K562 (cell line): ENCODE measurements around the gene PPIL6. TPM values are rescaled to one million over a fixed set of nuclear protein-coding genes. Genes with fewer than 3 reads are reported as not detected.

Experiments used
- ATAC-seq: fragments of 200-7000 bp; cut with Tn5 transposase; 3 replicates; pipeline ENCODE4 v1.9.1; 2020; ENCODE audit warnings: moderate library complexity
- BruUV-seq: library from RNA; stranded (reverse); fragments of 400-500 nt; replicated peaks from 2 replicates; lab custom pipeline; 2021; lab: Mats Ljungman, UMichigan
- CTCF ChIA-PET: fragments of 300-600 bp; formaldehyde crosslinking; extraction: SDS; loops from one replicate; lab custom pipeline; 2021; ENCODE audit warnings: low intra/inter-chr PET ratio; lab: Yijun Ruan, JAX
- POLR2A ChIA-PET: fragments of 300-600, 350-650 bp; sonication (Branson Sonifier 250); formaldehyde crosslinking; extraction: SDS; loops from one replicate; lab custom pipeline; 2021; ENCODE audit warnings: antibody characterized with exemption, inconsistent platforms; lab: Yijun Ruan, JAX
- DNase-seq, 4 experiments: peaks; one replicate each; pipeline versions ENCODE4 v3.0.0 to v3.0.0-alpha.2; 2011 to 2018; ENCODE audit warnings: low spot score in 3 of 4, mixed read lengths in 3 of 4; ENCODE audit errors: extremely low read depth in 1 of 4
- FAIRE-seq: peaks from 2 replicates; lab custom pipeline; 2011; peaks lifted over from hg19 to GRCh38; lab: Jason Lieb, UNC
- H2AFZ ChIP-seq: 2 replicates; pipeline ENCODE4 v1.6.0; 2011; ENCODE audit warnings: low read depth, low read length, control low read depth, inconsistent platforms
- H3K27ac ChIP-seq: fragments of 200-600 bp; 3 replicates; pipeline ENCODE4 v1.8.0; 2011; ENCODE audit warnings: low read depth, mild to moderate bottlenecking, control low read depth, inconsistent platforms, low read length, moderate library complexity, mixed read lengths; ENCODE audit errors: extremely low read depth
- H3K27me3 ChIP-seq, 2 experiments: fragments of 300-600 bp in 1 of 2; 2 replicates in 1 of 2; 3 replicates in 1 of 2; pipeline versions ENCODE4 v1.6.0 to v1.8.0; 2011; ENCODE audit warnings: inconsistent platforms in 2 of 2, low read length in 2 of 2, mild to moderate bottlenecking in 1 of 2, mixed read lengths in 1 of 2, moderate library complexity in 1 of 2; ENCODE audit not compliant: control insufficient read depth in 2 of 2, insufficient read depth in 2 of 2
- H3K36me3 ChIP-seq: fragments of 300-600 bp; 3 replicates; pipeline ENCODE4 v1.8.0; 2011; ENCODE audit warnings: mild to moderate bottlenecking, low read length, inconsistent platforms; ENCODE audit not compliant: control insufficient read depth, insufficient read depth
- H3K4me1 ChIP-seq, 2 experiments: fragments of 200-600 bp in 1 of 2; replicated peaks in 1 of 2; 2 replicates in 1 of 2; 3 replicates in 1 of 2; pipeline versions ENCODE4 v1.5.1 to v1.8.0; 2011; ENCODE audit warnings: inconsistent platforms in 2 of 2, low read length in 2 of 2, mild to moderate bottlenecking in 1 of 2, mixed read lengths in 1 of 2, moderate library complexity in 1 of 2; ENCODE audit not compliant: control insufficient read depth in 2 of 2, insufficient read depth in 2 of 2
- H3K4me2 ChIP-seq: 2 replicates; pipeline ENCODE4 v1.6.1; 2011; ENCODE audit warnings: low read length, control low read depth, inconsistent platforms, mixed read lengths; ENCODE audit not compliant: insufficient read depth
- H3K4me3 ChIP-seq: fragments of 200-600 bp; sonication (generic), shearing (Covaris generic); 2 replicates; pipeline ENCODE4 v1.5.1; 2016; ENCODE audit warnings: control low read depth, inconsistent platforms
- H3K79me2 ChIP-seq: fragments of 200-600 bp; 3 replicates; pipeline ENCODE4 v1.8.0; 2011; ENCODE audit warnings: low read length, inconsistent platforms; ENCODE audit not compliant: control insufficient read depth, insufficient read depth
- H3K9ac ChIP-seq, 2 experiments: 2 replicates each; pipeline versions ENCODE4 v1.6.0 to v1.6.1; 2011; ENCODE audit warnings: low read depth in 2 of 2, low read length in 2 of 2, control low read depth in 1 of 2, inconsistent platforms in 1 of 2, mild to moderate bottlenecking in 1 of 2, mixed read lengths in 1 of 2; ENCODE audit not compliant: insufficient read depth in 1 of 2
- H3K9me1 ChIP-seq: one replicate; pipeline ENCODE4 v1.6.0; 2011; ENCODE audit warnings: inconsistent platforms, mild to moderate bottlenecking, low read length, moderate library complexity; ENCODE audit not compliant: control insufficient read depth, insufficient read depth
- H3K9me3 ChIP-seq: replicated peaks from 2 replicates; pipeline ENCODE4 v1.5.1; 2011; ENCODE audit warnings: low read depth, low read length, inconsistent platforms; ENCODE audit not compliant: control insufficient read depth, insufficient read depth
- H4K20me1 ChIP-seq: replicated peaks from 2 replicates; pipeline ENCODE4 v1.6.1; 2011; ENCODE audit warnings: low read length, inconsistent platforms, mixed read lengths; ENCODE audit not compliant: control insufficient read depth, insufficient read depth
- ATF1 ChIP-seq, 2 experiments: fragments of 450-650 bp in 1 of 2; IDR thresholded peaks; 2 replicates each; pipeline ENCODE4 v1.6.1; 2016; ENCODE audit warnings: missing compliant biosample characterization in 1 of 2, missing genetic modification characterization in 1 of 2
- CBX3 ChIP-seq, 2 experiments: IDR thresholded peaks; 1 replicate in 1 of 2; 2 replicates in 1 of 2; pipeline ENCODE4 v1.6.1; 2012; ENCODE audit warnings: inconsistent platforms in 2 of 2, low read length in 2 of 2, borderline replicate concordance in 1 of 2, control low read depth in 1 of 2
- CTCF ChIP-seq, 3 experiments: IDR thresholded peaks in 2 of 3; conservative IDR thresholded peaks in 1 of 3; 2 replicates each; pipeline ENCODE4 v1.5.1; 2011 to 2012; ENCODE audit warnings: low read length in 3 of 3, mild to moderate bottlenecking in 3 of 3, control low read depth in 2 of 3, improper control_type of control experiment in 1 of 3, inconsistent platforms in 1 of 3, low read depth in 1 of 3, mixed read lengths in 1 of 3, moderate library complexity in 1 of 3; ENCODE audit not compliant: insufficient read depth in 2 of 3
- MAFG ChIP-seq: fragments of 450-650 bp; conservative IDR thresholded peaks from 2 replicates; pipeline ENCODE4 v1.6.1; 2016; ENCODE audit warnings: missing genetic modification characterization, missing compliant biosample characterization
- MIER1 ChIP-seq: fragments of 450-650 bp; IDR thresholded peaks from 2 replicates; pipeline ENCODE4 v1.6.1; 2016; ENCODE audit warnings: antibody characterized with exemption, mild to moderate bottlenecking, low read depth
- NFATC3 ChIP-seq: fragments of 450-650 bp; IDR thresholded peaks from 2 replicates; pipeline ENCODE4 v1.6.1; 2017; ENCODE audit warnings: mild to moderate bottlenecking
- NR4A1 ChIP-seq, 2 experiments: fragments of 250-450 bp in 1 of 2; fragments of 450-650 bp in 1 of 2; sonication (Bioruptor Pico) in 1 of 2; IDR thresholded peaks; 2 replicates each; pipeline versions ENCODE4 v1.4.0 to v1.6.1; 2016 to 2020; ENCODE audit warnings: mild to moderate bottlenecking in 2 of 2, missing compliant biosample characterization in 1 of 2, missing genetic modification characterization in 1 of 2, moderate library complexity in 1 of 2
- SREBF2 ChIP-seq: sonication (generic); formaldehyde crosslinking; IDR thresholded peaks from 2 replicates; pipeline ENCODE4 v1.4.0; 2020; ENCODE audit warnings: mild to moderate bottlenecking, missing genetic modification reagents
- TCF15 ChIP-seq: fragments of 250-450 bp; sonication (Bioruptor Pico); IDR thresholded peaks from 2 replicates; pipeline ENCODE4 v1.8.0; 2022; ENCODE audit warnings: moderate library complexity, mild to moderate bottlenecking, inconsistent platforms
- TRIM24 ChIP-seq, 2 experiments: fragments of 450-650 bp; IDR thresholded peaks; 2 replicates each; pipeline ENCODE4 v1.6.1; 2016
- ZBTB7A ChIP-seq: IDR thresholded peaks from 2 replicates; pipeline ENCODE4 v1.6.1; 2011; ENCODE audit warnings: low read depth, mild to moderate bottlenecking, low read length, moderate library complexity, borderline replicate concordance; ENCODE audit not compliant: control insufficient read depth
- ZNF3 ChIP-seq: fragments of 250-450 bp; sonication (Bioruptor Pico); IDR thresholded peaks from 2 replicates; pipeline ENCODE4 v1.5.0; 2021; ENCODE audit warnings: mild to moderate bottlenecking, moderate library complexity
- ZNF407 ChIP-seq: fragments of 450-650 bp; IDR thresholded peaks from 2 replicates; pipeline ENCODE4 v1.6.1; 2016; ENCODE audit warnings: low read depth
- WGBS: fragments of 100-300 bp; shearing (Covaris generic); methylation state at CpG from one replicate; pipeline ENCODE4 v1.1.6; 2016; ENCODE audit warnings: low coverage, mixed read lengths; ENCODE audit not compliant: insufficient coverage; ENCODE audit errors: missing lambda C conversion rate; 5-methylcytosine and 5-hydroxymethylcytosine counted together
- in situ Hi-C: fragments of 300-500 bp; cut with MboI; formaldehyde crosslinking; loops from 4 replicates; pipeline ENCODE4 v1.15.0; 2018; ENCODE audit warnings: inconsistent platforms, mixed read lengths
- intact Hi-C: fragments of 100-400 bp; cut with micrococcal nuclease; formaldehyde crosslinking; loops from 2 replicates; pipeline ENCODE4 v1.14.2; 2022
- polyA plus RNA-seq, 8 experiments: library from polyadenylated mRNA; depleted of rRNA in 4 of 8; stranded (reverse) in 5 of 8; unstranded in 3 of 8; fragments of >200 nt; fragmentation: Nextera tagmentation in 2 of 8; fragmentation: Illumina TruSeq in 1 of 8; extraction: Ambion mirVana in 2 of 8; extraction: Trizol in 1 of 8; gene quantifications; 2 replicates each; pipeline versions ENCODE4 v1.2.1 to v1.2.3, GENCODE V29; 2011 to 2014; ENCODE audit warnings: inconsistent platforms in 1 of 8, missing spikeins in 1 of 8
- total RNA-seq, 7 experiments: library from RNA; depleted of rRNA in 6 of 7; stranded (reverse); fragments of >200 nt in 6 of 7; fragmentation: Illumina TruSeq in 2 of 7; extraction: Trizol in 2 of 7; gene quantifications; 2 replicates each; pipeline versions ENCODE4 v1.2.1 to v1.2.3, GENCODE V29; 2011 to 2021; ENCODE audit warnings: low replicate concordance in 1 of 7

The PPIL6 gene
- total and polyA plus RNA-seq, 9 of the 15 experiments (the other 6 are each of a cell fraction or from before 2014, with no cell fraction given) = 0.03 to 0.98 (median 0.41) TPM; not detected in 1

DNA sequence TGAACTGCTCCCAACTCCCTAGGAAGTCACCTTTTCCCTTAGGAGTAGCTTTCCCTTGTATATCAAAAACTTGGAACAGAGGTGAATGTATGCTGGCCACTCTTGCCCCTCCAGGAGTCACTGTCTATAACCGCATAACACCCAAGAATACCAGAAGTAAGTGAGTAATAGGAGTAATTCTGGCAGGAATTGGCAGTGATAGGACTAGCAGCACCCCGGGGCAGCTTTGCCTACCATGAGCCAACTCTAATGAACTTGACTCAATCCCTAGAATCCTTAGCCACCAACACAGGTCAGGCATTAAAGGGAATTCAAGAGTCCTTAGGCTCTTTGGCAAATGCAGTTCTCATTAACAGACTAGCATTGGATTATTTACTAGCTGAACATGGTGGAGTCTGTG is 29.4 kb downstream of the PPIL6 start:
- H3K4me1 ChIP-seq = no peaks in the 10 kb centered on the region
- H4K20me1 ChIP-seq = no peaks in the 10 kb centered on the region
- no peaks in the 10 kb centered on the region for H3K79me2 ChIP-seq
- no peak overlapping the region for H3K4me2 ChIP-seq
- in situ Hi-C loops = no loop called here
- peaks cover 0 to 2% of the 10 kb centered on the region in 2 experiments; a peak in 2 of 5 replicates for H3K27me3 ChIP-seq
- no peak overlapping the region for H3K9ac ChIP-seq
- FAIRE-seq (no peak), ATAC-seq (no peak), DNase-seq (no peak)
- POLR2A ChIA-PET = interaction anchor here (1.2 kb wide), 1 partner anchor 104 kb away, joined by 4 read pairs; no protein-coding TSS in a partner anchor
- CTCF ChIA-PET = no interaction called here
- H3K9me1 ChIP-seq = no peaks in the 10 kb centered on the region
- no peak overlapping the region for H3K27ac ChIP-seq
- H3K9me3 ChIP-seq = no peaks in the 10 kb centered on the region
- no TSS peak for BruUV-seq
- intact Hi-C loops = no loop called here
- H3K4me3 ChIP-seq = no peak overlapping the region
- no peak overlapping the region for H2AFZ ChIP-seq
- 2% methylated on average over 2 of the region's 2 CpGs for WGBS
- H3K36me3 ChIP-seq = no peaks in the 10 kb centered on the region
- TF ChIP-seq CTCF (IDR thresholded peaks at IDR 0.05 in 2 of 3, conservative IDR thresholded peaks at IDR 0.05 in 1 of 3; ENCODE audit: insufficient read depth in 2 of 3, low read depth in 1 of 3, low read length in 3 of 3) (no peak), ZNF3 (CRISPR knock-in tag) (no peak), ATF1 (CRISPR knock-in tag; IDR thresholded peaks at IDR 0.05) (no peak), ATF1 (tag; IDR thresholded peaks at IDR 0.05) (no peak), SREBF2 (CRISPR knock-in tag) (no peak), CBX3 (IDR thresholded peaks at IDR 0.05; ENCODE audit: borderline replicate concordance in 1 of 2, low read length in 2 of 2) (no peak), TRIM24 (IDR thresholded peaks at IDR 0.05) (no peak), ZBTB7A (no peak), ZNF407 (no peak), NR4A1 (CRISPR knock-in tag; IDR thresholded peaks at IDR 0.05) (no peak), NR4A1 (tag; IDR thresholded peaks at IDR 0.05) (no peak), MIER1 (no peak), TCF15 (no peak), NFATC3 (no peak), MAFG (tag) (no peak)
